Stimulated activated CD4-positive, alpha-beta T cell treated with anti-CD3 and anti-CD28 coated beads, Interleukin-1b, Interleukin-23, amount 100 ng/mL, for 48 hours (primary cell): ENCODE data around the gene SRSF1.
A peak's percentile ranks its signal among the peaks of the same experiment; 100 is the strongest.
"Not testable (repeated sequence)": the region's sequence is repeated elsewhere in the genome, so short reads cannot be mapped to it uniquely, and the experiment has no call there.

Experiments
- DNase-seq: peaks from one replicate; pipeline ENCODE4 v3.0.0-alpha.2; 2020

SRSF1 gene

GRCh38 chr17:57988301-57989250 is 18.5 kb downstream of the SRSF1 start:
- DNase-seq: peak; percentile 62

- peak; percentile 77 for DNase-seq
These were observed 19.3 kb downstream of the SRSF1 start, which contains the start of gene VEZF1 for GRCh38 chr17:57987581-57988300. VEZF1 (minus strand) TSS chr17:57988254; CDS start chr17:57988111, 143 bp downstream.

DNA sequence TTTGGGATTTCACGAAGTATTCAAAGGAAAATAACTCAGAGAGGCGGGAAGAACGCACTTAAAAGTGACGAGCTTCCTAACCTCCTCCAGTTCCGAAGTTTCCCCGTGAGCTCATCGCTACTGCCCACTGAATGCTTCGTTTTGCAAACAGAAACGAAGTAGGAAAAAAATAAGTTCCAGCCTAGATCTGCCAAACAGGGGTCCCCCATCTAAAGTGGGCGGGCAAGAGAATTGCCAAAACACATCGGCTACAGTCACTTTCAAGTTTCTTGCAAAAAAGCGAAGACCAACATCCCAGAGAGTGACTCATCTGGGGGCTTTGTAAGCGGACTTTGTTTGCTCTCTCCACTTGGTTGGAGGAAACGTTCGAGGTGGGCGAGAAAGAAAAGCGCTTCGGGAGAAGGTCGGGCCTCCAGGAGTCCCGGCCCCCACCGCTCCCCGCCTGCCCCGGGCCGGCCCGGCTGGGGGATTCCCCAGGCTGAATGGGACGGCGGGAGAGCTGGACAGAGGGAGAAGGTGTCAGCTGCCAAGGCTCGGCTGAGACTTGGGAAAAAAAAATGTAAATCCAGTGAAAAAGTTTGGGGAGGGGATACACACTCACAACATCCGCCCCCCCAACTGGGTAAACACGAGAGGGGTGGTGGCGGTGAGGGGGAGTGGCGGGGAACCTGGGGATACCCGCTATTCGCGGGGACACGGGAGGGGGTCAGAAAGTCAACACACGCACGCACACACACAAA is 20.0 kb downstream of the SRSF1 start:
- DNase-seq: peak; percentile 39

GRCh38 chr17:57985675-57985974 is 21.4 kb downstream of the SRSF1 start:
- DNase-seq: no peak

DNA sequence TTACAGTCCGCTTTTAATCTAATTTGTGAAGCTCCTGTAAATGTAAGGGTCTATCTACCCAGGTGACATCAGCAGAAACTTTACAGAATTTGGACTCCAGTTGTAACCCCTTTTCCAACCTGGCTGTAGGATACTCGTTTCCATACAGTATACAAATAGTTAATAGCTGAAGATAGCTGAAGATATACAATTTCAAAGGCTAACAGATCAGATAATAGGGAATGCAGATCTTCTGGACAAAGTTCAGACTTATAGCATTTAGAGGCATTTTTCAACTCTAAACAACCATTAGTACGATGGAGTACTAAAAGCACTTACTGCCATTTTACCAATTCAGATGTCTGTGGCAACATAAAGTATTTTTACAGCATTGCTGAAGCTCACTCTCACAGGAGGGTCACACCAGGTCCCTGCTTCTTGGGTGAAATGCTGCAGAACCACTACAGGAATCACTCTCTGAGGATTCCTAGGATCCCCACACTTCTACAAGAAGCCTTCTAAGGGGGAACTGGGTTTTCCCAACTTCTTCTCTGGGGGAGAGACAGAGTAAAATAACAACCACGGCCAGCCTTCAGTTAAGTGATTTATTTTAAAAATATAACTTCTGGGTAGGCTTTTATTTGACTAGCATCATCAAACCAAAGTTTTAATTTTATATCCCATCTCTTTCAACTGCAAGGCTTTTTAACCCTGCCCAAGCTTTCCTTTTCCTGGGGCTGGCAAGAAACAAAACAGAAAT is 21.9 kb downstream of the SRSF1 start:
- DNase-seq: no peak

- no peak for DNase-seq
These were observed 22.7 kb downstream of the SRSF1 start for GRCh38 chr17:57984261-57984890.

GRCh38 chr17:57983446-57983845 is 23.6 kb downstream of the SRSF1 start:
- no peak for DNase-seq

- no peak for DNase-seq
These were observed 24.4 kb downstream of the SRSF1 start for GRCh38 chr17:57982452-57983170.

DNA sequence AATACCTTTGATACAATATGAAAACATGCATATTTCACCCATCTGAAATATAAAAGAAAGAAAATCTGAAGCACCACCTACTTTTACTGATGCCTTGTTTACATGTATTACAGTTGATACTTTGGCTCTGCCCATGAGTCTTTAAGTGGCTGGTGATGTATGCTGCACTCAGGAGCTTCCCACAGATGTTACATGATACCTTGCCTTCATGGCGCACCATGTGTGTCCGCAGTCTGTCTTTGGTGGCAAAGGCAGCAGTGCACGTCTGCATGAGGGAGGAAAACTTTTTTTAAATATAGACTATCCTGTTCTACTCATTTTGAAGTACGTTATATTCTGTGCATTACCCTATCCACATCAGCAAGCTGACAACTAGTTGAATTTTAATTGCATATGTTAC is 26.5 kb downstream of the SRSF1 start:
- DNase-seq: no peak

GRCh38 chr17:57979076-57979475 is 28.0 kb downstream of the SRSF1 start:
- DNase-seq: no peak

DNA sequence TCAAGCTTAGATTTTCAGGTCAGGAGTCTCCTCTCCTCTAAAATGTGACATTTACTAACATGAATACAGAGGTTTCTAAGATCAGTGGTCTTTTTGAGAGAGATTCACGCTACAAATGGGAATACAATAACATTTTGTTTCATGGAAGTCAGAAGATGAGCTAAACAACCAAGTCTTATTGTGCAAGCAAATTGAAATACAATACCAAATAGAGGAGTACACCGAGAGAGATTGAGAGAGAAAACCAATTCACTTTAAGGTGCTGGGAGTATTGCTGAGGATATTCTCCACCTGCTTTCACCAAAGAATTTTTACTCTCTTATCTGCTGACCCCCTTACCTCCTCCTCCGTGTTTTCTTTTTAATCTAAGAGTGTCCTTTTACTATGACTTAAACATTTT is 30.5 kb downstream of the SRSF1 start:
- no peak for DNase-seq

DNA sequence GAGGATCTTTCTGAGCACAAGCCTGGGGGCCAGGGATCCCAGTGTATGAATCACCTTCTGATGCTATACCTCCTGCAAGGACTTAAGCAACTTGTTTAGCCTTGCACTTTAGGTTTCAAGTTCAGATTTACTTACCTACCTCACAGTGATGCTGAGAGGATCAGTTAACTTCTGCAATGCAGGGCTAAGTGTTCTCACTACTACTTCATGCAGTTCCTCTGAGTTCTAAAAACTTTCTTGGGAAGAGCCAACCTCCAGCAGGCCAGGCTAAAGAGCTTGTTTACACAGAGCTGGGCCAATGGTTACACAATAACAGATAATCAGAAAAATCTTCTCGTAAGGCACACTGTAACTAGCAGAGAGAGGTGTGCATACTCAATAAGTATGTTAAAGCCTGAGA is 32.0 kb downstream of the SRSF1 start:
- DNase-seq: no peak

- DNase-seq: not testable (repeated sequence)
These were observed 32.8 kb downstream of the SRSF1 start for GRCh38 chr17:57974053-57974824.

DNA sequence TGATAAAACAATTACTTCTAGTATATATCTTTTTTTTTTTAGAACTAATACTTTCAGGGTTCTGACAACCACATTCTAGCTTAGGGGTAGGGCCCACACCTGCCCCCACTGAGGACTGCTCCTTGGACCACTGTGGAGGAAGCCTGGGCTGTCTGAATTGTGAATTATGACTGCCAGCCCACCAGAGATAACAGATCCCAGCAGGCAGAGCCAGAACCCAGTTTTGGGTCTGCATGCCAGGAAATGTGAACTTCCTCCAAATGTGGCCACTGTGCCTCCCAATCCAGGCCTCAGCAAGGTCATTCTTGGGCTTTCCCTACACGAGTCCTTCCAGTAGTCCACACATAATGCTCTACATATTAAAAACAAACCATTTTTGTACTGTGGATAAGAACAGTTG is 34.9 kb downstream of the SRSF1 start:
- DNase-seq: no peak

GRCh38 chr17:57971572-57971971 is 35.5 kb downstream of the SRSF1 start:
- DNase-seq: no peak

DNA sequence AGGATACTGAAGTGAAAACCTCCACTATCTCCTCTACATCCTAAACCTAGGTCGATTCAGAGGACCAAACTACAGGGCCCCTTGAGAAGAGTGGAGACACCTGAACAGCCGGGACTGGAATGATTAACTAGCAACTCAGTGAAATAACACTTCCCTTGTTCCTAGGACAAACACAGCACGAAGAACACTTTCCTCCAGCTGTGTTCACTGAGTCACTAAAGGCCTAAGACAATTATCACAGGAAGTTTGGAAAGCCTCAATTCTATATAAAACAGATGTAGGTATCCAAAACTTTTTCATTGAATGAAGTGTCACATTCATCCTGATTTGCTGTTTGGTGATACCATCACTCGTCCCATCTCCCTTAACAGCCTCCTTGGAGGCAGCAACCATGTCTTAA is 36.3 kb downstream of the SRSF1 start:
- DNase-seq: no peak

DNA sequence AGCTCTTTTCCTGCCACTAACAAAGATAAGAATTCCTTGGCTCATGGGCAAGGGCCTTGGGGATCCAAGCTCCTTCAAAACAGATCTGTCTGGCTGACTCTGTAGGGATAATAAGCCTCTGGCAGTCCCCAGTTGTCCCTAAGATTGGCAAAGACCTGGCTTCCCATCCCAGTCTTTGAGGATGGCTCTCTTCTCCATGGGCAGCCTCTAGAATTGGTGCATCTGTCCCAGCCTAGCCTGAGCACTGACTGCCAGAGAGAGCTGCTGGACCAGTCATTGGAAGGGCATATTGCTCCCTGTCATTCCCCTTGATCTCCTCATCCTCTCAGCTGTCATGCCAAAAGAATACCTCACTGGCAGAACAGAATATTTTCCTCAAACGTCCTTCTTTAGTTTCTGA is 38.6 kb downstream of the SRSF1 start:
- DNase-seq: no peak

DNA sequence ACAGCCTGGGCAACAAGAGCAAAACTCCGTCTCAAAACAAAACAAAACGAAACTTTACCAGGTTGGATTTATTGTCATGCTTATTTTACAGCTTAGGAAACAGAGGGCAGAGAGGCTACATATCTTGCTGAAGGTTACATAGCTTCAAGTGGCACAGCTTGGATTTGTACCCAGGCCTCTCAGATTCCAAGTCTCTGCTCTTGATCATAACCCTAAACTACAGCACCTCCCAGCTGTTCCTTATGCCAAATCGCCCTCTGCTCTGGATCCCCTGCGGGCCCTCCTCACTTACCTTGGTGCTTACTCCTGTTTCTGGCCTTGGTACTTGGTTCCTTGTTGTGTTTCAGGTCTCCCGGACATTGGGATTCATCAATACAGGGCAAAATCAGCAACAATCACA is 40.2 kb downstream of the SRSF1 start:
- no peak for DNase-seq

GRCh38 chr17:57966246-57966645 is 40.8 kb downstream of the SRSF1 start:
- DNase-seq: no peak

DNA sequence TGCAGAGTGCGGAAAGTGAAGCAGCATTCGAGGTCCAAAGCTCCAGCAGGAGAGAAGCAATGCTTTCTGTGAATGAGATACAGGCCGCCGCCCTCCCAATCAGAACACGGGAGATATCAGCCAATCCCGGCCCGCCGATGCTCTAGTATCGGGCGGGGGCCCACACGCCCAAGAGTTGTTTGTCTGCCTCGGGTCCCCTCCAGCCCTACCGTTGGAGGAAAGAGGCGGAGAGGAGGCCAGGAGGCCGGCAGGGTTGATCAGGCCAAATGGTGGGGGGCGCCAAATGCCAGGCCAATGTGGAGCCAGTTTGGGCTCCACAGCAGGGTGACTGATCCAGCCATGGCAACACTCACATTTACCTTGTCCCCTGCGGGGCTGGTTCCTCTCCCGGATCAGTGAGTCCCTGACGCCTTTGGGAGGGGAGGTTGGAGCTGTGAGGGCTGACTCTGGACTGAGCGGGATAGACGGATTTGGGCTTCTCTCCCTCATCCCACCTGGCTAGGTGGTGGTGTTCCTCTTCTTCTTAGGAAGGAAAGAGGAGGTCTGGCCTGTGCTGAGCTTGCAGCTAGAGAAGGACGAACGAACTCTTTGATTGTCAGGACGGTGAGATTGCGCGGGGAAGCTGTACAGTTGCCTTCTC is 41.4 kb downstream of the SRSF1 start:
- DNase-seq: no peak
